Measurements from ENCODE around the gene FBRSL1.

GRCh38 chr12:132461526-132461925, 28.4 kb upstream of the FBRSL1 start:
- TF ChIP-seq CTCF (IDR thresholded peaks at IDR 0.05) (no peak), POLR2A (IDR thresholded peaks at IDR 0.05) (no peak)
